Neural cell (in vitro differentiated cells): Measurements from ENCODE around the gene ASXL1.
"Not testable (repeated sequence)": the region's sequence is repeated elsewhere in the genome, so short reads cannot be mapped to it uniquely, and the experiment has no call there.

Source experiments
- EP300 ChIP-seq: fragments of 450-650 bp; conservative IDR thresholded peaks from 2 replicates; pipeline ENCODE4 v1.6.1; 2014; ENCODE audit warnings: antibody characterized with exemption, mild to moderate bottlenecking, moderate library complexity; ENCODE audit not compliant: poor library complexity, severe bottlenecking
- EZH2 ChIP-seq: fragments of 200-600, 300-800 bp; shearing (Covaris generic), sonication (generic); IDR thresholded peaks from 2 replicates; pipeline ENCODE4 v1.6.1; 2014; ENCODE audit warnings: antibody characterized with exemption, low read length, borderline replicate concordance, mild to moderate bottlenecking; ENCODE audit not compliant: insufficient read depth, poor library complexity, severe bottlenecking
- MXI1 ChIP-seq: fragments of 450-650 bp; conservative IDR thresholded peaks from 2 replicates; pipeline ENCODE4 v1.6.1; 2014; ENCODE audit warnings: antibody characterized with exemption, mild to moderate bottlenecking; ENCODE audit not compliant: poor library complexity, severe bottlenecking
- POLR2AphosphoS5 ChIP-seq: IDR thresholded peaks from 2 replicates; pipeline ENCODE4 v1.6.1; 2012
- RAD21 ChIP-seq: fragments of 450-650 bp; conservative IDR thresholded peaks from 2 replicates; pipeline ENCODE4 v1.6.1; 2014; ENCODE audit warnings: antibody characterized with exemption, mild to moderate bottlenecking, moderate library complexity
- REST ChIP-seq: IDR thresholded peaks from 2 replicates; pipeline ENCODE4 v1.6.1; 2012; ENCODE audit warnings: borderline replicate concordance
- TAF1 ChIP-seq: IDR thresholded peaks from 2 replicates; pipeline ENCODE4 v1.6.1; 2012; ENCODE audit warnings: low read depth
- TF ChIP-seq, protein P1 (sequence below): fragments of 450-650 bp; IDR thresholded peaks from 2 replicates; pipeline ENCODE4 v1.5.1; 2014; ENCODE audit warnings: antibody characterized with exemption, mild to moderate bottlenecking, moderate library complexity; ENCODE audit not compliant: poor library complexity, severe bottlenecking

GRCh38 chr20:32323761-32324160 is 34.4 kb upstream of the ASXL1 start:
- TF ChIP-seq, protein P1, sequence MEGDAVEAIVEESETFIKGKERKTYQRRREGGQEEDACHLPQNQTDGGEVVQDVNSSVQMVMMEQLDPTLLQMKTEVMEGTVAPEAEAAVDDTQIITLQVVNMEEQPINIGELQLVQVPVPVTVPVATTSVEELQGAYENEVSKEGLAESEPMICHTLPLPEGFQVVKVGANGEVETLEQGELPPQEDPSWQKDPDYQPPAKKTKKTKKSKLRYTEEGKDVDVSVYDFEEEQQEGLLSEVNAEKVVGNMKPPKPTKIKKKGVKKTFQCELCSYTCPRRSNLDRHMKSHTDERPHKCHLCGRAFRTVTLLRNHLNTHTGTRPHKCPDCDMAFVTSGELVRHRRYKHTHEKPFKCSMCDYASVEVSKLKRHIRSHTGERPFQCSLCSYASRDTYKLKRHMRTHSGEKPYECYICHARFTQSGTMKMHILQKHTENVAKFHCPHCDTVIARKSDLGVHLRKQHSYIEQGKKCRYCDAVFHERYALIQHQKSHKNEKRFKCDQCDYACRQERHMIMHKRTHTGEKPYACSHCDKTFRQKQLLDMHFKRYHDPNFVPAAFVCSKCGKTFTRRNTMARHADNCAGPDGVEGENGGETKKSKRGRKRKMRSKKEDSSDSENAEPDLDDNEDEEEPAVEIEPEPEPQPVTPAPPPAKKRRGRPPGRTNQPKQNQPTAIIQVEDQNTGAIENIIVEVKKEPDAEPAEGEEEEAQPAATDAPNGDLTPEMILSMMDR: not testable (repeated sequence)
- TF ChIP-seq POLR2AphosphoS5, MXI1, EP300, EZH2, REST, RAD21, TAF1: not testable (repeated sequence)
